Mammary epithelial cell (primary cell): Measurements from ENCODE around the gene HBE1.

Experiments used
- EZH2 ChIP-seq: IDR thresholded peaks from 2 replicates; pipeline ENCODE4 v1.6.1; 2012; ENCODE audit warnings: low read length, inconsistent platforms, borderline replicate concordance
- TF ChIP-seq, protein P1 (sequence below), 2 donors: IDR thresholded peaks in 1 of 2; conservative IDR thresholded peaks in 1 of 2; 2 replicates each; pipeline ENCODE4 v1.5.1; 2011 to 2012; ENCODE audit warnings: inconsistent platforms in 2 of 2, low read length in 2 of 2, mild to moderate bottlenecking in 2 of 2, control low read depth in 1 of 2, low read depth in 1 of 2; ENCODE audit not compliant: insufficient read depth in 1 of 2; ENCODE audit errors: extremely low read depth in 1 of 2

GRCh38 chr11:5224538-5225479, 44.9 kb downstream of the HBE1 start:
- TF ChIP-seq, protein P1, sequence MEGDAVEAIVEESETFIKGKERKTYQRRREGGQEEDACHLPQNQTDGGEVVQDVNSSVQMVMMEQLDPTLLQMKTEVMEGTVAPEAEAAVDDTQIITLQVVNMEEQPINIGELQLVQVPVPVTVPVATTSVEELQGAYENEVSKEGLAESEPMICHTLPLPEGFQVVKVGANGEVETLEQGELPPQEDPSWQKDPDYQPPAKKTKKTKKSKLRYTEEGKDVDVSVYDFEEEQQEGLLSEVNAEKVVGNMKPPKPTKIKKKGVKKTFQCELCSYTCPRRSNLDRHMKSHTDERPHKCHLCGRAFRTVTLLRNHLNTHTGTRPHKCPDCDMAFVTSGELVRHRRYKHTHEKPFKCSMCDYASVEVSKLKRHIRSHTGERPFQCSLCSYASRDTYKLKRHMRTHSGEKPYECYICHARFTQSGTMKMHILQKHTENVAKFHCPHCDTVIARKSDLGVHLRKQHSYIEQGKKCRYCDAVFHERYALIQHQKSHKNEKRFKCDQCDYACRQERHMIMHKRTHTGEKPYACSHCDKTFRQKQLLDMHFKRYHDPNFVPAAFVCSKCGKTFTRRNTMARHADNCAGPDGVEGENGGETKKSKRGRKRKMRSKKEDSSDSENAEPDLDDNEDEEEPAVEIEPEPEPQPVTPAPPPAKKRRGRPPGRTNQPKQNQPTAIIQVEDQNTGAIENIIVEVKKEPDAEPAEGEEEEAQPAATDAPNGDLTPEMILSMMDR (conservative IDR thresholded peaks at IDR 0.05 in 1 of 2, IDR thresholded peaks at IDR 0.05 in 1 of 2; ENCODE audit: extremely low read depth in 1 of 2, insufficient read depth in 1 of 2, low read depth in 1 of 2, low read length in 2 of 2), result no peak
- no peak for TF ChIP-seq EZH2
